Natural killer cell (primary cell): ENCODE data around the gene TRIM36. TPM values are rescaled to one million over a fixed set of nuclear protein-coding genes. Genes with fewer than 3 reads are reported as not detected.

Experiments used
- ATAC-seq, 3 donors: fragments of 150-1000 bp in 2 of 3; fragments of 200-7000 bp in 1 of 3; cut with Tn5 transposase; 1 replicate in 1 of 3; 2 replicates in 2 of 3; pipeline ENCODE4 v1.10.0; 2021; ENCODE audit warnings: mild to moderate bottlenecking in 2 of 3, moderate library complexity in 2 of 3
- DNase-seq, 2 donors: peaks; one replicate each; pipeline versions ENCODE4 v3.0.0 to v3.0.0-alpha.2; 2013 to 2021; ENCODE audit warnings: mixed read lengths in 1 of 2
- H3K27ac ChIP-seq: one replicate; pipeline ENCODE4 v1.5.1; 2013; ENCODE audit warnings: mild to moderate bottlenecking, low read length
- H3K27me3 ChIP-seq: one replicate; pipeline ENCODE4 v1.6.1; 2013; ENCODE audit warnings: low read length; ENCODE audit not compliant: control insufficient read depth, insufficient read depth
- H3K36me3 ChIP-seq: one replicate; pipeline ENCODE4 v1.6.1; 2013; ENCODE audit warnings: low read length; ENCODE audit not compliant: control insufficient read depth, insufficient read depth
- H3K4me1 ChIP-seq: one replicate; pipeline ENCODE4 v1.6.1; 2013; ENCODE audit warnings: low read length; ENCODE audit not compliant: control insufficient read depth, insufficient read depth
- H3K4me3 ChIP-seq: one replicate; pipeline ENCODE4 v1.5.1; 2013; ENCODE audit warnings: low read length
- H3K9me3 ChIP-seq: one replicate; pipeline ENCODE4 v1.6.1; 2013; ENCODE audit warnings: low read length; ENCODE audit not compliant: control insufficient read depth, insufficient read depth
- H3K27ac Mint-ChIP-seq, 2 donors: one replicate each; pipeline ENCODE4 v1.8.0; 2022; ENCODE audit warnings: mild to moderate bottlenecking in 2 of 2, mixed read lengths in 2 of 2, moderate library complexity in 1 of 2
- H3K27me3 Mint-ChIP-seq, 2 donors: one replicate each; pipeline ENCODE4 v1.8.0; 2022; ENCODE audit warnings: low read depth in 2 of 2, mixed read lengths in 2 of 2
- H3K36me3 Mint-ChIP-seq: one replicate; pipeline ENCODE4 v1.8.0; 2022; ENCODE audit warnings: mixed read lengths
- H3K4me1 Mint-ChIP-seq, 2 donors: one replicate each; pipeline ENCODE4 v1.8.0; 2022; ENCODE audit warnings: mixed read lengths in 2 of 2
- H3K4me3 Mint-ChIP-seq: one replicate; pipeline ENCODE4 v1.8.0; 2022; ENCODE audit warnings: mild to moderate bottlenecking, moderate library complexity, mixed read lengths
- H3K9me3 Mint-ChIP-seq, 2 donors: one replicate each; pipeline ENCODE4 v1.8.0; 2022; ENCODE audit warnings: mixed read lengths in 2 of 2
- WGBS: methylation state at CpG from one replicate; pipeline ENCODE4 v1.1.7; 2013; ENCODE audit warnings: missing lambda C conversion rate; ENCODE audit not compliant: insufficient coverage; 5-methylcytosine and 5-hydroxymethylcytosine counted together
- intact Hi-C: fragments of 100-400 bp; cut with micrococcal nuclease; formaldehyde crosslinking; loops from one replicate; pipeline ENCODE4 v1.14.2; 2022
- total RNA-seq, 4 donors: library from RNA; stranded (reverse); fragments of 120-200 nt in 1 of 4; gene quantifications; one replicate each; pipeline versions ENCODE4 v1.2.3 to v1.2.4, GENCODE V29; 2013 to 2022
- TF ChIP-seq, protein P1 (sequence below): fragments of 200-600 bp; IDR thresholded peaks from one replicate; pipeline ENCODE4 v1.8.0; 2022; ENCODE audit warnings: antibody characterized with exemption

The TRIM36 gene
- total RNA-seq, 3 donors from 2014 or later (not counting 1 experiment from before 2014, with no cell fraction given) = 0.25 to 1.2 (median 0.38) TPM

DNA sequence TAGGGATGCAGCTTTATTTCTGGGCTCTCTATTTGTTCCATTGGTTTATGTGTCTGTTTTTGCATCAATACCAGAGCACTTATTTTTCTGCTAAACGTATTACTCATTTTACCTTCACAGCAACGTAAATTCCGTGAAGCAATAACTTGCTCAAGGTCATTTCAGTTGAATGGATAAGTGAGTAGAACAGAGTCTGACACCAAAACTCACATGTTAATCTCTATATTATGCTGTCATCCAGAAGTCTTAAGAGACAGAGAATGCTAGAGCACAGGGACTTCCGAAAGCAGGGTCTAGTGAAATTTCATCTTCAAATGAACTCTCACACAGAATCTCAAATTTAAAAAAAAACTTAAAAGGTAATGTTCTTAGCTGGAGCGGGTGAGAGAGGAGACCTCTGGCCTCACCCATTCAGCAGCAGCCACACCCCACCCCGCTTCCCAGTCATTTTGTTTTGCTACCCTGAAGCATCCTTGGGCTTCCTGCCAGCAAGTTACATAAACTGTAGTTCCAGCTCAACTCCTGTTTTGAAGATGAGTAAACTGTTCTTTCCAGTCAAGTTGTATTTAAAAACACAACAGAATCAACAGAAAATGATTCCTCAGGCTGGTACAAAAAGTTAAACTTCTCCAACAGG, 69.3 kb downstream of the TRIM36 start:
- Histone ChIP-seq H3K4me3 (no peak overlapping the region), H3K36me3 (no peaks in the 10 kb centered on the region), H3K9me3 (no peaks in the 10 kb centered on the region), H3K27ac (no peak overlapping the region), H3K27me3 (no peaks in the 10 kb centered on the region), H3K4me1 (no peaks in the 10 kb centered on the region)
- Mint-ChIP-seq H3K36me3 (no peaks in the 10 kb centered on the region), H3K9me3 (no peaks in the 10 kb centered on the region), H3K27me3 (peaks cover 8 to 24% of the 10 kb centered on the region in 2 donors), H3K27ac (no peak overlapping the region), H3K4me1 (no peaks in the 10 kb centered on the region), H3K4me3 (no peak overlapping the region)
- TF ChIP-seq, protein P1, sequence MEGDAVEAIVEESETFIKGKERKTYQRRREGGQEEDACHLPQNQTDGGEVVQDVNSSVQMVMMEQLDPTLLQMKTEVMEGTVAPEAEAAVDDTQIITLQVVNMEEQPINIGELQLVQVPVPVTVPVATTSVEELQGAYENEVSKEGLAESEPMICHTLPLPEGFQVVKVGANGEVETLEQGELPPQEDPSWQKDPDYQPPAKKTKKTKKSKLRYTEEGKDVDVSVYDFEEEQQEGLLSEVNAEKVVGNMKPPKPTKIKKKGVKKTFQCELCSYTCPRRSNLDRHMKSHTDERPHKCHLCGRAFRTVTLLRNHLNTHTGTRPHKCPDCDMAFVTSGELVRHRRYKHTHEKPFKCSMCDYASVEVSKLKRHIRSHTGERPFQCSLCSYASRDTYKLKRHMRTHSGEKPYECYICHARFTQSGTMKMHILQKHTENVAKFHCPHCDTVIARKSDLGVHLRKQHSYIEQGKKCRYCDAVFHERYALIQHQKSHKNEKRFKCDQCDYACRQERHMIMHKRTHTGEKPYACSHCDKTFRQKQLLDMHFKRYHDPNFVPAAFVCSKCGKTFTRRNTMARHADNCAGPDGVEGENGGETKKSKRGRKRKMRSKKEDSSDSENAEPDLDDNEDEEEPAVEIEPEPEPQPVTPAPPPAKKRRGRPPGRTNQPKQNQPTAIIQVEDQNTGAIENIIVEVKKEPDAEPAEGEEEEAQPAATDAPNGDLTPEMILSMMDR = no peak
- no peak for DNase-seq
- 85% methylated on average over 4 of the region's 6 CpGs for WGBS
- no peak for ATAC-seq
- intact Hi-C loops = loop anchor here (5.0 kb wide), 1 partner anchor 162 kb away; the partner anchor contains the start of gene PGGT1B

GRCh38 chr5:115098041-115098702, 71.5 kb downstream of the TRIM36 start:
- peaks cover 9 to 10% of the 10 kb centered on the region in 2 donors for H3K27me3 Mint-ChIP-seq
- H3K4me3 Mint-ChIP-seq = no peak overlapping the region
- no peaks in the 10 kb centered on the region for H3K4me1 ChIP-seq
- 19% methylated on average over 2 of the region's 2 CpGs for WGBS
- no peak overlapping the region for H3K27ac Mint-ChIP-seq
- DNase-seq (peak in 1 of 2 donors; percentile 62), ATAC-seq (peak; percentile 74 to 79 (median 74))
- H3K4me1 Mint-ChIP-seq = no peaks in the 10 kb centered on the region
- no peak overlapping the region for H3K4me3 ChIP-seq
- TF ChIP-seq, protein P1 = peak; percentile 65
- H3K27me3 ChIP-seq = no peaks in the 10 kb centered on the region
- H3K9me3 ChIP-seq = no peaks in the 10 kb centered on the region
- H3K36me3 Mint-ChIP-seq = no peaks in the 10 kb centered on the region
- H3K27ac ChIP-seq = no peak overlapping the region
- H3K9me3 Mint-ChIP-seq = no peaks in the 10 kb centered on the region
- intact Hi-C loops = loop anchor here (1.0 to 5.0 kb wide), 2 partner anchors 148 to 489 kb away; no protein-coding TSS in a partner anchor
- no peaks in the 10 kb centered on the region for H3K36me3 ChIP-seq

- no CpG with 5 or more reads among the region's 2 CpGs for WGBS
- Mint-ChIP-seq H3K27me3 (peaks cover 6 to 7% of the 10 kb centered on the region in 2 donors), H3K4me1 (no peaks in the 10 kb centered on the region), H3K4me3 (no peak overlapping the region), H3K9me3 (no peaks in the 10 kb centered on the region), H3K27ac (no peak overlapping the region), H3K36me3 (no peaks in the 10 kb centered on the region)
- Histone ChIP-seq H3K36me3 (no peaks in the 10 kb centered on the region), H3K4me3 (no peak overlapping the region), H3K9me3 (no peaks in the 10 kb centered on the region), H3K27ac (no peak overlapping the region), H3K4me1 (no peaks in the 10 kb centered on the region), H3K27me3 (no peaks in the 10 kb centered on the region)
- intact Hi-C loops = loop anchor here (5.0 kb wide), 1 partner anchor 490 kb away; no protein-coding TSS in a partner anchor
- ATAC-seq (no peak), DNase-seq (no peak)
- TF ChIP-seq, protein P1 = no peak
Measured at GRCh38 chr5:115097236-115097635, 72.5 kb downstream of the TRIM36 start.
